ENCODE measurements around the gene SLC16A1. TPM values are rescaled to one million over a fixed set of nuclear protein-coding genes. Genes with fewer than 3 reads are reported as not detected.

SLC16A1 gene
- total and polyA plus RNA-seq, 2 donors (not counting 3 experiments of a cell fraction or from before 2014, with no cell fraction given), result 148 to 188 TPM

DNA sequence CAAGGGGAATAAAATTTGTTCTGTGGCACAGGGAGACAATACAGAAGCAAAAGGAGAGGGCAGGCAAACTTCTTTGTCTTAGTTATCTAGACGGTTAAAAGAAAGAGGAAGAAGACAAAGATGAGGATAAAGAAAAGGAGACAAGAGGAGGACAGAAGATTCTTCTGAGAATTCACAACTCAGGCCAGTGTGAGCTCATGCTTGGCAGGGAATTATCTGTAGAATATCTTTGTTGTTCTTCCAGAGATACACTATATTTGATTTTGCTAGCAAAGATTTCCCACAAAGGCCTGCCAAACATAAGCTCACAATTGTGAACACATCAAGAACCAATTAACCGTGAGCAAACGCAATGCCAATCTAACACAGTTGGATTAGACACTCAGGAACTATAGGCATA, 21.4 kb downstream of the SLC16A1 start:
- CTCF ChIA-PET, result interaction anchor here (1.1 to 2.0 kb wide), 5 partner anchors 10 to 138 kb away, joined by 5 to 9 read pairs (median 7); partner anchors contain the start of gene LRIG2
- Histone ChIP-seq H3K9me1 (replicated peaks; ENCODE audit: control insufficient read depth, extremely low read depth, insufficient read depth, low read length) (no peaks in the 10 kb centered on the region), H3K4me3 (replicated peaks in 1 of 3; ENCODE audit: insufficient read depth in 1 of 3, low read depth in 1 of 3, low read length in 3 of 3) (no peak overlapping the region), H3K27ac (ENCODE audit: insufficient read depth, low read depth, low read length) (no peak overlapping the region), H2AFZ (ENCODE audit: low read depth, low read length) (no peak overlapping the region), H3K36me3 (ENCODE audit: control insufficient read depth in 2 of 2, extremely low read depth in 1 of 2, insufficient read depth in 2 of 2, low read length in 2 of 2) (peaks cover 0 to 4% of the 10 kb centered on the region in 2 experiments), H3K4me2 (ENCODE audit: insufficient read depth, low read length) (no peak overlapping the region), H3K4me1 (ENCODE audit: control insufficient read depth, extremely low read depth, insufficient read depth, low read length) (peaks cover 32% of the 10 kb centered on the region), H3K9me3 (replicated peaks; ENCODE audit: control insufficient read depth, insufficient read depth, low read length) (no peaks in the 10 kb centered on the region), H3K79me2 (ENCODE audit: control insufficient read depth, insufficient read depth, low read length) (peaks cover 90% of the 10 kb centered on the region), H3K9ac (replicated peaks; ENCODE audit: extremely low read depth, insufficient read depth, low read length) (no peak overlapping the region), H4K20me1 (replicated peaks; ENCODE audit: control insufficient read depth, extremely low read depth, insufficient read depth, low read length) (no peaks in the 10 kb centered on the region), H3K27me3 (ENCODE audit: control insufficient read depth in 2 of 2, insufficient read depth in 2 of 2, low read length in 2 of 2) (no peaks in the 10 kb centered on the region)
- dilution Hi-C loops (cut with MboI; ENCODE audit: extremely low pct_ligation_motif_present, low sequenced_read_pairs), result no loop called here
- intact Hi-C loops (cut with micrococcal nuclease), result no loop called here
- POLR2A ChIA-PET, result no interaction called here
- DNase-seq (ENCODE audit: low read depth, low spot score) (no peak), FAIRE-seq (no peak)
- TF ChIP-seq, protein P1, sequence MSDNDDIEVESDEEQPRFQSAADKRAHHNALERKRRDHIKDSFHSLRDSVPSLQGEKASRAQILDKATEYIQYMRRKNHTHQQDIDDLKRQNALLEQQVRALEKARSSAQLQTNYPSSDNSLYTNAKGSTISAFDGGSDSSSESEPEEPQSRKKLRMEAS (IDR thresholded peaks at IDR 0.05; ENCODE audit: insufficient read depth, insufficient read length), result no peak
- no peak for TF ChIP-seq GATA2 (IDR thresholded peaks at IDR 0.05; ENCODE audit: insufficient read depth, insufficient read length, low read depth, low read length)
- no peak for TF ChIP-seq POLR2A (IDR thresholded peaks at IDR 0.05; ENCODE audit: low read depth, low read length)
- no peak for TF ChIP-seq FOS (IDR thresholded peaks at IDR 0.05; ENCODE audit: borderline replicate concordance, insufficient read depth, low read length)
- no peak for TF ChIP-seq EZH2 (IDR thresholded peaks at IDR 0.05; ENCODE audit: borderline replicate concordance, low read depth, low read length, severe bottlenecking)
- TF ChIP-seq JUN (IDR thresholded peaks at IDR 0.05; ENCODE audit: borderline replicate concordance, insufficient read depth, insufficient read length, low read depth), result no peak
- TF ChIP-seq, protein P2, sequence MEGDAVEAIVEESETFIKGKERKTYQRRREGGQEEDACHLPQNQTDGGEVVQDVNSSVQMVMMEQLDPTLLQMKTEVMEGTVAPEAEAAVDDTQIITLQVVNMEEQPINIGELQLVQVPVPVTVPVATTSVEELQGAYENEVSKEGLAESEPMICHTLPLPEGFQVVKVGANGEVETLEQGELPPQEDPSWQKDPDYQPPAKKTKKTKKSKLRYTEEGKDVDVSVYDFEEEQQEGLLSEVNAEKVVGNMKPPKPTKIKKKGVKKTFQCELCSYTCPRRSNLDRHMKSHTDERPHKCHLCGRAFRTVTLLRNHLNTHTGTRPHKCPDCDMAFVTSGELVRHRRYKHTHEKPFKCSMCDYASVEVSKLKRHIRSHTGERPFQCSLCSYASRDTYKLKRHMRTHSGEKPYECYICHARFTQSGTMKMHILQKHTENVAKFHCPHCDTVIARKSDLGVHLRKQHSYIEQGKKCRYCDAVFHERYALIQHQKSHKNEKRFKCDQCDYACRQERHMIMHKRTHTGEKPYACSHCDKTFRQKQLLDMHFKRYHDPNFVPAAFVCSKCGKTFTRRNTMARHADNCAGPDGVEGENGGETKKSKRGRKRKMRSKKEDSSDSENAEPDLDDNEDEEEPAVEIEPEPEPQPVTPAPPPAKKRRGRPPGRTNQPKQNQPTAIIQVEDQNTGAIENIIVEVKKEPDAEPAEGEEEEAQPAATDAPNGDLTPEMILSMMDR (IDR thresholded peaks at IDR 0.05; ENCODE audit: extremely low read depth in 1 of 2, insufficient read depth in 1 of 2, low read depth in 1 of 2, low read length in 2 of 2), result no peak
- TF ChIP-seq POLR2AphosphoS5 (IDR thresholded peaks at IDR 0.05; ENCODE audit: insufficient read depth, low read depth, low read length), result no peak
- no peak for TF ChIP-seq MYC (IDR thresholded peaks at IDR 0.05; ENCODE audit: low read depth, low read length)
- BruUV-seq (replicated peaks), result no TSS peak

All from endothelial cell of umbilical vein (primary cell).